Measurements from ENCODE around the gene GAL3ST3. TPM values are rescaled to one million over a fixed set of nuclear protein-coding genes. Genes with fewer than 3 reads are reported as not detected.
"Not testable (repeated sequence)": the region's sequence is repeated elsewhere in the genome, so short reads cannot be mapped to it uniquely, and the experiment has no call there.

GAL3ST3 gene
- total RNA-seq, 4 donors from 2014 or later = not detected

DNA sequence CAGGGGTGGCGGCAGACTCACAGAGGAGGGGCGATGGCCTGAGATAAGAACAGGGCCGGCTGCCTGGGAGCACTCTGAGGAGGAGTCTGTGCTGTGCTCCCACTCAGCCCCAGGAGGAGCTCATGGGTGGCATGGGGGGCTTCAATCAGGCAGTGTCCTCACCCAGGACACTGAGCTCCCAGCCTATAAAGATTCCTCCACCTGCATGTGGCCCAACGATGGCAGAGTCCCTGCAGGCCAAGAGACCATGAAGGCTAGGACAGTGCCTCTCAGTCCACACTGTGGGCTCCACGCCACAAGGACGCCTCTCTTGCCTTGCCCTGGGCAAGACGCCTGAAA lies 35.2 kb downstream of the GAL3ST3 start:
- intact Hi-C loops (cut with DNase I; ENCODE audit: low total_unique reads) = no loop called here
- 70 to 83% methylated on average over 4 to 7 of the region's 7 CpGs for WGBS, 2 donors
- DNase-seq (ENCODE audit: low spot score in 2 of 2) = no peak

GRCh38 chr11:66012946-66013761 lies 35.8 kb downstream of the GAL3ST3 start:
- 54 to 66% methylated on average over 10 to 12 of the region's 12 CpGs for WGBS, 2 donors
- intact Hi-C loops (cut with DNase I; ENCODE audit: low total_unique reads) = no loop called here
- no peak overlapping the region for H3K4me3 ChIP-seq (ENCODE audit: low read depth, poor library complexity, severe bottlenecking)
- DNase-seq (ENCODE audit: low spot score in 2 of 2) = no peak
- TF ChIP-seq POLR2A (IDR thresholded peaks at IDR 0.05) (no peak), CTCF (IDR thresholded peaks at IDR 0.05) (no peak)

More for the DNA sequence above, 35.2 kb downstream of the GAL3ST3 start:
- no peak for TF ChIP-seq POLR2A (IDR thresholded peaks at IDR 0.05)
- no peak for TF ChIP-seq CTCF (IDR thresholded peaks at IDR 0.05)
- no peak overlapping the region for H3K4me3 ChIP-seq (ENCODE audit: low read depth, poor library complexity, severe bottlenecking)

- intact Hi-C loops (cut with DNase I; ENCODE audit: low total_unique reads) = no loop called here
- TF ChIP-seq CTCF (IDR thresholded peaks at IDR 0.05) (no peak), POLR2A (IDR thresholded peaks at IDR 0.05) (no peak)
- DNase-seq (ENCODE audit: low spot score in 2 of 2) = no peak
Observed at GRCh38 chr11:66012371-66012945, 36.5 kb downstream of the GAL3ST3 start.

GRCh38 chr11:66011785-66012303 lies 37.1 kb downstream of the GAL3ST3 start, which contains the start of gene CST6:
Gene CST6 (plus strand): TSS chr11:66012008. CDS start chr11:66012045, 37 bp downstream.
- intact Hi-C loops (cut with DNase I; ENCODE audit: low total_unique reads) = no loop called here
- no peak within 1 kb of the TSS for H3K4me3 ChIP-seq (ENCODE audit: low read depth, poor library complexity, severe bottlenecking)
- no peak for TF ChIP-seq POLR2A (IDR thresholded peaks at IDR 0.05)
- TF ChIP-seq CTCF (IDR thresholded peaks at IDR 0.05) = no peak
- WGBS, 2 donors = 7 to 33% methylated on average over 3 to 25 of the region's 61 CpGs
- DNase-seq (ENCODE audit: low spot score in 2 of 2) = no peak

More at GRCh38 chr11:66012371-66012945, 36.5 kb downstream of the GAL3ST3 start:
- 36 to 62% methylated on average over 8 to 12 of the region's 12 CpGs for WGBS, 2 donors
- no peak overlapping the region for H3K4me3 ChIP-seq (ENCODE audit: low read depth, poor library complexity, severe bottlenecking)

- no peak overlapping the region for H3K4me3 ChIP-seq (ENCODE audit: low read depth, poor library complexity, severe bottlenecking)
- 29 to 38% methylated on average over 12 to 14 of the region's 14 CpGs for WGBS, 2 donors
- DNase-seq (ENCODE audit: low spot score in 2 of 2) = no peak
- intact Hi-C loops (cut with DNase I; ENCODE audit: low total_unique reads) = no loop called here
- TF ChIP-seq CTCF (IDR thresholded peaks at IDR 0.05) (no peak), POLR2A (IDR thresholded peaks at IDR 0.05) (no peak)
Observed at GRCh38 chr11:66011239-66011784, 37.6 kb downstream of the GAL3ST3 start.

GRCh38 chr11:66010036-66010435 lies 38.9 kb downstream of the GAL3ST3 start:
- H3K4me3 ChIP-seq (ENCODE audit: low read depth, poor library complexity, severe bottlenecking); intact Hi-C loops (cut with DNase I; ENCODE audit: low total_unique reads); DNase-seq (ENCODE audit: low spot score in 2 of 2): not testable (repeated sequence)
- 72 to 82% methylated on average over 4 of the region's 4 CpGs for WGBS, 2 donors
